Measurements from ENCODE around the gene OGT. TPM values are rescaled to one million over a fixed set of nuclear protein-coding genes. Genes with fewer than 3 reads are reported as not detected.

The OGT gene
- total RNA-seq, 4 donors from 2014 or later = 49.6 to 156 (median 88.8) TPM

DNA sequence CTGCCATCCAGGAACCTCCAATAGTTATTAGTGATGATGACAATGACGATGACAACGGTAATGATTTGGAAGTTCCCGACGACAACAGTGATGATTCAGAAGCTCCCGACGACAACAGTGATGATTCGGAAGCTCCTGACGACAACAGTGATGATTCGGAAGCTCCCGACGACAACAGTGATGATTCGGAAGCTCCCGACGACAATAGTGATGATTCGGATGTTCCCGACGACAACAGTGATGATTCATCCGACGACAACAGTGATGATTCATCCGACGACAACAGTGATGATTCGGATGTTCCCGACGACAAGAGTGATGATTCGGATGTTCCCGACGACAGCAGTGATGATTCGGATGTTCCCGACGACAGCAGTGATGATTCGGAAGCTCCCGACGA is 70.7 kb downstream of the OGT start:
- Histone ChIP-seq H3K4me1 (no peaks in the 10 kb centered on the region), H3K9me3 (no peaks in the 10 kb centered on the region), H3K27ac (no peak overlapping the region), H3K27me3 (no peaks in the 10 kb centered on the region), H3K36me3 (peaks cover 0 to 89% of the 10 kb centered on the region in 2 donors), H3K4me3 (no peak overlapping the region)
- no peak for ATAC-seq
- WGBS, 2 donors (ENCODE audit: low coverage in 1 of 2) = 85% methylated on average over 12 of the region's 33 CpGs; no CpG with 5 or more reads in 1 of the 2 donors
- no peak for TF ChIP-seq POLR2A (IDR thresholded peaks at IDR 0.05)
- no peak for TF ChIP-seq EP300 (IDR thresholded peaks at IDR 0.05)
- no peak for TF ChIP-seq POLR2AphosphoS5 (IDR thresholded peaks at IDR 0.05)
- TF ChIP-seq, protein P1, sequence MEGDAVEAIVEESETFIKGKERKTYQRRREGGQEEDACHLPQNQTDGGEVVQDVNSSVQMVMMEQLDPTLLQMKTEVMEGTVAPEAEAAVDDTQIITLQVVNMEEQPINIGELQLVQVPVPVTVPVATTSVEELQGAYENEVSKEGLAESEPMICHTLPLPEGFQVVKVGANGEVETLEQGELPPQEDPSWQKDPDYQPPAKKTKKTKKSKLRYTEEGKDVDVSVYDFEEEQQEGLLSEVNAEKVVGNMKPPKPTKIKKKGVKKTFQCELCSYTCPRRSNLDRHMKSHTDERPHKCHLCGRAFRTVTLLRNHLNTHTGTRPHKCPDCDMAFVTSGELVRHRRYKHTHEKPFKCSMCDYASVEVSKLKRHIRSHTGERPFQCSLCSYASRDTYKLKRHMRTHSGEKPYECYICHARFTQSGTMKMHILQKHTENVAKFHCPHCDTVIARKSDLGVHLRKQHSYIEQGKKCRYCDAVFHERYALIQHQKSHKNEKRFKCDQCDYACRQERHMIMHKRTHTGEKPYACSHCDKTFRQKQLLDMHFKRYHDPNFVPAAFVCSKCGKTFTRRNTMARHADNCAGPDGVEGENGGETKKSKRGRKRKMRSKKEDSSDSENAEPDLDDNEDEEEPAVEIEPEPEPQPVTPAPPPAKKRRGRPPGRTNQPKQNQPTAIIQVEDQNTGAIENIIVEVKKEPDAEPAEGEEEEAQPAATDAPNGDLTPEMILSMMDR (IDR thresholded peaks at IDR 0.05) = no peak

DNA sequence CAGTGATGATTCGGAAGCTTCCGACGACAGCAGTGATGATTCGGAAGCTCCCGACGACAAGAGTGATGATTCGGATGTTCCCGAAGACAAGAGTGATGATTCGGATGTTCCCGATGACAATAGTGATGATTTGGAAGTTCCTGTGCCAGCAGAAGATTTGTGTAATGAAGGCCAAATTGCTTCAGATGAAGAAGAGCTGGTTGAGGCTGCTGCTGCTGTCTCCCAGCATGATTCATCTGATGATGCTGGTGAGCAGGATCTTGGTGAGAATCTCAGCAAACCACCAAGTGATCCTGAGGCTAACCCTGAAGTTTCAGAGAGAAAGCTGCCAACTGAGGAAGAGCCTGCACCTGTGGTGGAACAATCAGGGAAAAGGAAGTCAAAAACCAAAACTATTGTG is 71.2 kb downstream of the OGT start:
- Histone ChIP-seq H3K9me3 (no peaks in the 10 kb centered on the region), H3K27ac (no peak overlapping the region), H3K4me1 (no peaks in the 10 kb centered on the region), H3K36me3 (peaks cover 0 to 89% of the 10 kb centered on the region in 2 donors), H3K27me3 (no peaks in the 10 kb centered on the region), H3K4me3 (no peak overlapping the region)
- ATAC-seq = no peak
- no peak for TF ChIP-seq POLR2AphosphoS5 (IDR thresholded peaks at IDR 0.05)
- TF ChIP-seq, protein P1 (IDR thresholded peaks at IDR 0.05) = no peak
- TF ChIP-seq EP300 (IDR thresholded peaks at IDR 0.05) = no peak
- TF ChIP-seq POLR2A (IDR thresholded peaks at IDR 0.05) = no peak
- 80 to 100% methylated on average over 2 of the region's 10 CpGs for WGBS, 2 donors (ENCODE audit: low coverage in 1 of 2)

DNA sequence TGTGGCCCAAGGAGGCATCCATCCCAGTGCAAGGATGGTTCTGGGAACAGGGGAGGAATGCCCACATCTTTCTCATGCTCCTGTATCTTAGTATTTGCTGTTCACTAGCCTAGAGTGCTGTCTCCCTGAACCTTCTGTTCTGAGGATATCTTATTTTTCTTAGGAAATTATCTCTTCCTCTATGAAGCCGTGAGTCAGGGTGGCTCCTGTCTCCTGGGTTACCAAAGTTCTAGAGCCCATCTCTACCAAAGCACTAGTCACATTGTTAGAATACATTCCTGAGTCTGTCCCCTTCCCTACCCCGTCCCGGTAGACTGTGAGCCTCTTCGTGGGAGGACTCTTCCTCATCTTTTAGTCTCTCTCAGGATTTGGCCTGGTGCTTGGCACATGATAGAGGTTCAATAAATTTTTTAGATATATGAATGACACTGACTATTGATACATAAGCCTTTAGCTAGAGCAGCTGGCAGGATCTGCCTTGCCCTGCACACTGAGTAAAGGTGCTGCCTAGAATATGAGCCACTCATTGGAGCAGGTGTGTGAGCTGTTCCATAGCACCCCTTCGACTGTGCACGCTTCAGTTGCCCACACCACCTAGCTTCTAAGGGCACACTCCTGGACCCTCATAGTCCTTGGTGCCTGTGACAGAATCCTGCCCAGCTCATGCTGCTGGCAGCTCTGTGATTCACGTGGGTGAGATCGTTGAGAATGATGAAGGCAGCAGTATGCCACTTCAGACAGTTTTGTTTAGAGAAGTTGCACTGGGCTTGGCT is 72.1 kb downstream of the OGT start:
- no peak for TF ChIP-seq POLR2A (IDR thresholded peaks at IDR 0.05)
- Histone ChIP-seq H3K4me3 (no peak overlapping the region), H3K27ac (no peak overlapping the region), H3K36me3 (peaks cover 0 to 89% of the 10 kb centered on the region in 2 donors), H3K4me1 (no peaks in the 10 kb centered on the region), H3K9me3 (no peaks in the 10 kb centered on the region), H3K27me3 (no peaks in the 10 kb centered on the region)
- 55% methylated on average over 5 of the region's 8 CpGs; no CpG with 5 or more reads in 1 of the 2 donors for WGBS, 2 donors (ENCODE audit: low coverage in 1 of 2)
- ATAC-seq = no peak

DNA sequence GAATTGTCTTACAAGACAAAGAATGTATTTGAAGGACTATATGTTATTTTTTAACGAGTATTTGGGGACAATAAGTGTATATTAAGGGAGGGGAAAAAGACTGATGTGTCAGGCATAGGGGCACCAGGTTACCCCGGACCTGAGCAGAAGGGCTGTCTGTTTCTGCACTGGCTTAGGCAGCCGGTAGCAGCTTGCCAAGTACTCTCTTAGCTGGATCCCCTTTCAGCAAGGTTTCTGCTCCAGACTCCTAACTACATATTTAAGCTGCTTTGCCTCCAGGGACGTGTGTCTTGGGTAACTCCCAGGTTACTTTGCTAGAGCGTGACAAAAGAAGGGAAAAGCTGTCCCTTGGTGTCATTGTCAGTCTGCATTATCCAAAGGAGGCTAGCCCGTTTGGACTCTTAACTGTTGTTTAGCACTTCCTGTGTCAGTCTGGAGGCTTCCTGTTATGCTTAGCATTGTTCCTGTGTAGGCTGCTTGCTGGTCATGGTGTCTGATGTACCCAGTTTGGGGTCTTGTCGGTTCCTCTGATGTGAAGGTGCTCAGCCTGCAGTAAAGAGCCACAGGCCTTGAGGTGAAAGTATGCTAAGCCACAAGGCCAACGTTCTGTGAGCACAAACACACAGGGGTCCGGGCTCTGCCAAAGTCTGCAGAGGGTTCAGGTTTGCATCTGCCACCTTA is 73.8 kb downstream of the OGT start:
- Histone ChIP-seq H3K4me3 (no peak overlapping the region), H3K9me3 (no peaks in the 10 kb centered on the region), H3K27ac (no peak overlapping the region), H3K27me3 (no peaks in the 10 kb centered on the region), H3K4me1 (no peaks in the 10 kb centered on the region), H3K36me3 (peaks cover 0 to 91% of the 10 kb centered on the region in 2 donors)
- WGBS, 2 donors (ENCODE audit: low coverage in 1 of 2) = 50 to 85% methylated on average over 2 to 5 of the region's 9 CpGs
- TF ChIP-seq, protein P1 (IDR thresholded peaks at IDR 0.05) = no peak
- no peak for ATAC-seq

DNA sequence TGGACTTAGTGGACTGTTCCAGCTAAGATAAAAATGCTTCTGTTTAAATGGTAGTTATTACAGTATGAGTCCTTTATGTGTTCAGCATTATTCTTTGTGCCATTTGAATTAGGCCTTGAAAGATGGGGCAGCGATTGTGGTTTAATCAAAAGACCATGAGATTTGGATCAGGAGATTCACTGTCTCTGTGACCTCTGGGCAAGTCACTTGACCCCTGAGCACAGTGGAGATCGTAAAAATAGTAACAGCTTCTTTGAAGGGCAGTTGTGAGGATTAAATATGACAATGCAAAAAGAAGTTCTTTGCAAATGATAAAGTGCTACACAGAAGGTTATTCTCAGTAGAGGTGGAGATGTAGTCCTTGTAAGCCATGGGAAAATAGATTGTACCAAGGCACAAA is 74.6 kb downstream of the OGT start:
- WGBS, 2 donors (ENCODE audit: low coverage in 1 of 2) = 83% methylated on average over 1 of the region's 2 CpGs; no CpG with 5 or more reads in 1 of the 2 donors
- no peak for TF ChIP-seq POLR2A (IDR thresholded peaks at IDR 0.05)
- no peak for TF ChIP-seq POLR2AphosphoS5 (IDR thresholded peaks at IDR 0.05)
- TF ChIP-seq, protein P1 (IDR thresholded peaks at IDR 0.05) = no peak
- no peak for TF ChIP-seq EP300 (IDR thresholded peaks at IDR 0.05)
- peaks cover 0 to 90% of the 10 kb centered on the region in 2 donors for H3K36me3 ChIP-seq
- no peaks in the 10 kb centered on the region for H3K27me3 ChIP-seq
- no peak overlapping the region for H3K27ac ChIP-seq
- H3K9me3 ChIP-seq = no peaks in the 10 kb centered on the region
- H3K4me3 ChIP-seq = no peak overlapping the region
- H3K4me1 ChIP-seq = no peaks in the 10 kb centered on the region
- ATAC-seq = no peak

Measured in gastroesophageal sphincter (tissue), 4 donors.